H1 (cell line): Measurements from ENCODE around the gene GPR17. TPM values are rescaled to one million over a fixed set of nuclear protein-coding genes. Genes with fewer than 3 reads are reported as not detected.

ENCODE experiments used
- CTCF ChIA-PET: fragments of 300-600 bp; sonication (Branson Sonifier 250); formaldehyde crosslinking; loops from one replicate; lab custom pipeline; 2021; ENCODE audit not compliant: partially characterized antibody; lab: Charles Lee
- POLR2A ChIA-PET: fragments of 300-600 bp; sonication (Branson Sonifier 250); formaldehyde crosslinking; loops from one replicate; lab custom pipeline; 2021; ENCODE audit warnings: inconsistent platforms; ENCODE audit not compliant: partially characterized antibody; lab: Charles Lee
- DNase-seq, 2 experiments: peaks; one replicate each; pipeline versions ENCODE4 v3.0.0 to v3.0.0-alpha.2; 2010 to 2022; ENCODE audit warnings: low spot score in 2 of 2, low read depth in 1 of 2, mixed read lengths in 1 of 2
- FAIRE-seq: peaks from 2 replicates; lab custom pipeline; 2011; peaks lifted over from hg19 to GRCh38; lab: Jason Lieb, UNC
- H2AFZ ChIP-seq: 2 replicates; pipeline ENCODE4 v1.8.1; 2012; ENCODE audit warnings: low read length, inconsistent platforms
- H2AK5ac ChIP-seq: 2 replicates; pipeline ENCODE4 v1.6.1; 2013; ENCODE audit warnings: low read depth, low read length
- H2BK120ac ChIP-seq: replicated peaks from 2 replicates; pipeline ENCODE3; 2013; ENCODE audit warnings: low read depth, low read length, inconsistent platforms
- H2BK12ac ChIP-seq: 2 replicates; pipeline ENCODE4 v1.6.1; 2013; ENCODE audit warnings: low read depth, low read length
- H2BK15ac ChIP-seq: 2 replicates; pipeline ENCODE4 v1.6.1; 2013; ENCODE audit warnings: low read length
- H2BK20ac ChIP-seq: 2 replicates; pipeline ENCODE4 v1.6.1; 2013; ENCODE audit warnings: low read length
- H2BK5ac ChIP-seq: 2 replicates; pipeline ENCODE4 v1.6.1; 2013; ENCODE audit warnings: low read depth, low read length
- H3K14ac ChIP-seq: 2 replicates; pipeline ENCODE4 v1.6.1; 2013; ENCODE audit warnings: inconsistent platforms; ENCODE audit not compliant: insufficient read length
- H3K18ac ChIP-seq: 2 replicates; pipeline ENCODE4 v1.6.1; 2013; ENCODE audit warnings: low read length; ENCODE audit errors: extremely low read depth
- H3K23ac ChIP-seq: 2 replicates; pipeline ENCODE4 v1.6.1; 2013; ENCODE audit warnings: inconsistent platforms; ENCODE audit not compliant: insufficient read length
- H3K23me2 ChIP-seq: 2 replicates; pipeline ENCODE4 v1.6.1; 2013; ENCODE audit warnings: low read depth, low read length
- H3K27ac ChIP-seq: 2 replicates; pipeline ENCODE4 v1.6.1; 2011; ENCODE audit warnings: low read depth, low read length, inconsistent platforms
- H3K27me3 ChIP-seq, 4 experiments: replicated peaks in 1 of 4; 1 replicate in 1 of 4; 2 replicates in 3 of 4; pipeline versions ENCODE4 v1.6.1 to v1.8.1; 2011 to 2013; ENCODE audit warnings: low read length in 3 of 4, mild to moderate bottlenecking in 3 of 4, inconsistent platforms in 2 of 4, mixed read lengths in 2 of 4, moderate library complexity in 1 of 4; ENCODE audit not compliant: control insufficient read depth in 3 of 4, insufficient read depth in 3 of 4; ENCODE audit errors: extremely low read depth in 1 of 4
- H3K36me3 ChIP-seq, 4 experiments: 2 replicates each; pipeline versions ENCODE4 v1.6.1 to v1.8.1; 2011 to 2013; ENCODE audit warnings: mild to moderate bottlenecking in 4 of 4, low read length in 3 of 4, moderate library complexity in 2 of 4, control low read depth in 1 of 4, inconsistent platforms in 1 of 4; ENCODE audit not compliant: insufficient read depth in 4 of 4, control insufficient read depth in 2 of 4
- H3K4ac ChIP-seq: replicated peaks from 2 replicates; pipeline ENCODE3; 2013; ENCODE audit warnings: low read length, low read depth, mixed read lengths, inconsistent platforms; ENCODE audit not compliant: insufficient read length
- H3K4me1 ChIP-seq, 4 experiments: replicated peaks in 1 of 4; 1 replicate in 1 of 4; 2 replicates in 3 of 4; pipeline versions ENCODE4 v1.6.1 to v1.8.1; 2011 to 2013; ENCODE audit warnings: low read length in 3 of 4, inconsistent platforms in 2 of 4, mixed read lengths in 1 of 4; ENCODE audit not compliant: insufficient read depth in 4 of 4, control insufficient read depth in 3 of 4
- H3K4me2 ChIP-seq, 2 experiments: 2 replicates each; pipeline versions ENCODE4 v1.6.1 to v1.8.1; 2011 to 2013; ENCODE audit warnings: low read depth in 2 of 2, low read length in 2 of 2, control low read depth in 1 of 2, inconsistent platforms in 1 of 2, mild to moderate bottlenecking in 1 of 2; ENCODE audit not compliant: insufficient read depth in 1 of 2
- H3K4me3 ChIP-seq, 4 experiments: fragments of 200-600, 300-600 bp in 1 of 4; sonication (generic), shearing (Covaris generic), sonication (Bioruptor Twin) in 1 of 4; 2 replicates each; pipeline versions ENCODE4 v1.5.1 to v1.8.1; 2011 to 2016; ENCODE audit warnings: low read length in 4 of 4, low read depth in 3 of 4, control low read depth in 2 of 4, inconsistent platforms in 2 of 4, mild to moderate bottlenecking in 2 of 4, mixed read lengths in 1 of 4, moderate library complexity in 1 of 4; ENCODE audit not compliant: insufficient read depth in 2 of 4; ENCODE audit errors: extremely low read depth in 1 of 4
- H3K56ac ChIP-seq: replicated peaks from 2 replicates; pipeline ENCODE3; 2013; ENCODE audit warnings: low read depth, mild to moderate bottlenecking, mixed read lengths, low read length, inconsistent platforms; ENCODE audit not compliant: insufficient read length
- H3K79me1 ChIP-seq: 2 replicates; pipeline ENCODE4 v1.6.1; 2013; ENCODE audit warnings: low read depth, low read length, control low read depth
- H3K79me2 ChIP-seq, 2 experiments: 2 replicates each; pipeline versions ENCODE4 v1.6.1 to v1.8.1; 2012 to 2013; ENCODE audit warnings: low read length in 2 of 2, mild to moderate bottlenecking in 2 of 2, inconsistent platforms in 1 of 2; ENCODE audit not compliant: insufficient read depth in 2 of 2, control insufficient read depth in 1 of 2
- H3K9ac ChIP-seq, 4 experiments: replicated peaks in 1 of 4; 1 replicate in 1 of 4; 2 replicates in 3 of 4; pipeline versions ENCODE4 v1.6.1 to v1.8.1; 2011 to 2013; ENCODE audit warnings: low read depth in 3 of 4, low read length in 3 of 4, control low read depth in 2 of 4, mild to moderate bottlenecking in 2 of 4, moderate library complexity in 2 of 4, inconsistent platforms in 1 of 4; ENCODE audit errors: extremely low read depth in 1 of 4
- H3K9me3 ChIP-seq, 2 experiments: 2 replicates each; pipeline versions ENCODE4 v1.6.1 to v1.8.1; 2012 to 2013; ENCODE audit warnings: mild to moderate bottlenecking in 2 of 2, moderate library complexity in 2 of 2, control low read depth in 1 of 2, inconsistent platforms in 1 of 2, low read depth in 1 of 2, low read length in 1 of 2, mixed read lengths in 1 of 2; ENCODE audit not compliant: insufficient read depth in 2 of 2
- H4K20me1 ChIP-seq, 2 experiments: replicated peaks in 1 of 2; 2 replicates each; pipeline versions ENCODE3 to v1.8.1; 2011 to 2013; ENCODE audit warnings: inconsistent platforms in 2 of 2, low read length in 2 of 2, mild to moderate bottlenecking in 1 of 2; ENCODE audit not compliant: insufficient read depth in 2 of 2, control insufficient read depth in 1 of 2
- H4K5ac ChIP-seq: 2 replicates; pipeline ENCODE4 v1.6.1; 2013; ENCODE audit warnings: low read length, low read depth, mixed read lengths, inconsistent platforms; ENCODE audit not compliant: insufficient read length
- H4K8ac ChIP-seq: 2 replicates; pipeline ENCODE4 v1.8.0; 2013; ENCODE audit warnings: mild to moderate bottlenecking, moderate library complexity, low read length, inconsistent platforms; ENCODE audit not compliant: insufficient read depth; ENCODE audit errors: extremely low read depth
- H4K91ac ChIP-seq: replicated peaks from 2 replicates; pipeline ENCODE3; 2013; ENCODE audit warnings: low read length, mixed read lengths, inconsistent platforms; ENCODE audit not compliant: insufficient read length
- CTBP2 ChIP-seq: IDR thresholded peaks from 2 replicates; pipeline ENCODE4 v1.7.0; 2011; ENCODE audit warnings: borderline replicate concordance, mild to moderate bottlenecking, moderate library complexity, mixed read lengths, low read length; ENCODE audit not compliant: insufficient read depth, insufficient read length
- WGBS, 2 experiments: shearing (Covaris generic) in 1 of 2; methylation state at CpG; one replicate each; pipeline versions ENCODE4 v1.1.6 to v1.1.7; 2013 to 2015; ENCODE audit warnings: low lambda C conversion rate in 2 of 2, mixed read lengths in 2 of 2, inconsistent platforms in 1 of 2, low coverage in 1 of 2, missing lambda C conversion rate in 1 of 2; ENCODE audit not compliant: insufficient replicate concordance in 2 of 2, insufficient coverage in 1 of 2, insufficient read length in 1 of 2; ENCODE audit errors: extremely low coverage in 1 of 2, missing lambda C conversion rate in 1 of 2; 5-methylcytosine and 5-hydroxymethylcytosine counted together
- polyA plus RNA-seq, 7 experiments: library from polyadenylated mRNA; depleted of rRNA in 3 of 7; stranded (reverse) in 5 of 7; unstranded in 2 of 7; fragments of >200 nt in 5 of 7; fragments of 200-250 nt in 2 of 7; gene quantifications; 1 replicate in 5 of 7; 2 replicates in 1 of 7; 4 replicates in 1 of 7; pipeline versions ENCODE4 v1.2.1 to v1.2.3, GENCODE V29; 2011 to 2013; ENCODE audit warnings: missing spikeins in 2 of 7, mixed read lengths in 2 of 7
- total RNA-seq: library from RNA; stranded (reverse); fragmentation: NEBNext Ultra II Directional; extraction: Animal tissue kit (Norgen Biotek cat#: 25700); gene quantifications from 2 replicates; pipeline ENCODE4 v1.2.1, GENCODE V29; 2021
- TF ChIP-seq, protein P1 (sequence below): IDR thresholded peaks from 2 replicates; pipeline ENCODE4 v1.6.1; 2012; ENCODE audit warnings: inconsistent platforms

Gene GPR17
- total and polyA plus RNA-seq, 2 of the 8 experiments (the other 6 are each of a cell fraction or from before 2014, with no cell fraction given): 0.03 TPM; not detected in 1

DNA sequence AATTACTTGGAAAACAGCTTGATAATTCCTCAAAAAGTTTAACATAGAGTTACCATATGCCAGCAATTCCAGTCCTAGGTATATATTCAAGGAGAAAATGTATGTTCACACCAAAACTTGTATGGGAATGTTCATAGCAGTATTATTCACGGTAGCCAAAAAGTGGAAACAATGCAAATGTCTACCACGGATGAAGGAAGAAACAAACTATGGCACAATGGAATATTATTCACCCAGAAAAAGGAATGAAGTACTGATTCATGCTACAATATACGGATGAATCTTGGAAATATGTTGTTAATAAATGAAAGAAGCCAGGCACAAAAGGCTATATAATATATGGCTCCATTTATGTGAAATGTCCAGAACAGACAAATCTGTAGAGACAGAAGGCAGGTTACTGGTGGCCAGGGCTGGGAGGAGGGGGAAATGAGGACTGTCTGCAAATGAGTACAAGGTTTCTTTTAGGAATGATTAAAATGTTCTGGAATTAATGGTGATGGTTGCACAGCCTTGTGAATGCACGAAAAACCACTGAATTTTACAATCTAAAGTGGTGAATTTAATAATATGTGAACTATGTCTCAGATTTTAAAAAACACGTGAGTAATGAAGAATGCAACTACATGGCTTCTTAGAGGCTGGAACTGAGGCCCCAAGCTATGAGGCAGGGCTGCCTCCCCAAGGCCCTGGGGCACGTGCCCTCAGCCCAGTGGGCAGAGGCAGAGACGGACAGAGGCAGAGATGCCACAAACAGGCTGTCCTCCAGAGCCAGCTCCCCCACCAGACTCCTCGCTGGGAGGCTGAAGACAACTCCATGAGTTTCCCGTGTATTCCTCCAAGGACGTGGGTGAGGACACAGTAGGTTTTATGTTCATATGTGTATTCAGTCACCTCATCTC is 24.4 kb downstream of the GPR17 start:
- Histone ChIP-seq H3K9me3 (no peaks in the 10 kb centered on the region), H2BK15ac (no peak overlapping the region), H3K23ac (no peak overlapping the region), H3K4me2 (no peak overlapping the region), H4K91ac (no peak overlapping the region), H2AK5ac (0 out of 2 replicates have a peak overlapping the region, but pooled peaks have one; percentile 24), H3K27ac (no peak overlapping the region), H3K4ac (no peak overlapping the region), H3K9ac (no peak overlapping the region), H2BK12ac (no peak overlapping the region), H3K4me1 (no peaks in the 10 kb centered on the region; a peak in 1 of 7 replicates), H3K18ac (no peak overlapping the region), H3K79me1 (peaks cover 2% of the 10 kb centered on the region; the same call in 1 of the 2 replicates), H3K4me3 (no peak overlapping the region), H3K23me2 (peaks cover 2% of the 10 kb centered on the region; the same call in 1 of the 2 replicates), H3K27me3 (peaks cover 9 to 39% (median 21%) of the 10 kb centered on the region in 4 experiments), H4K5ac (no peak overlapping the region), H4K20me1 (no peaks in the 10 kb centered on the region), H3K36me3 (no peaks in the 10 kb centered on the region), H3K79me2 (no peaks in the 10 kb centered on the region), H2AFZ (no peak overlapping the region), H2BK120ac (no peak overlapping the region), H2BK20ac (no peak overlapping the region), H2BK5ac (no peak overlapping the region), H4K8ac (no peak overlapping the region), H3K56ac (no peak overlapping the region), H3K14ac (no peak overlapping the region)
- POLR2A ChIA-PET: no interaction called here
- 92% methylated on average over 10 of the region's 10 CpGs; no CpG with 5 or more reads in 1 of the 2 experiments for WGBS, 2 experiments
- no peak for DNase-seq
- no peak for TF ChIP-seq CTBP2
- TF ChIP-seq, protein P1, sequence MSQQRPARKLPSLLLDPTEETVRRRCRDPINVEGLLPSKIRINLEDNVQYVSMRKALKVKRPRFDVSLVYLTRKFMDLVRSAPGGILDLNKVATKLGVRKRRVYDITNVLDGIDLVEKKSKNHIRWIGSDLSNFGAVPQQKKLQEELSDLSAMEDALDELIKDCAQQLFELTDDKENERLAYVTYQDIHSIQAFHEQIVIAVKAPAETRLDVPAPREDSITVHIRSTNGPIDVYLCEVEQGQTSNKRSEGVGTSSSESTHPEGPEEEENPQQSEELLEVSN: no peak
- no peak for FAIRE-seq
- CTCF ChIA-PET: no interaction called here
